SK-N-MC (cell line): Measurements from ENCODE around the gene TRABD2B.
A peak's percentile ranks its signal among the peaks of the same experiment; 100 is the strongest.

Experiments used
- DNase-seq: peaks from one replicate; pipeline ENCODE4 v3.0.0-alpha.2; 2011; ENCODE audit warnings: low read depth, low spot score
- H3K27ac ChIP-seq: fragments of 200-600 bp; sonication (generic); 2 replicates; pipeline ENCODE4 v1.5.1; 2016; ENCODE audit warnings: mixed run types
- H3K36me3 ChIP-seq: fragments of 200-600 bp; sonication (generic); 2 replicates; pipeline ENCODE4 v1.6.1; 2017; ENCODE audit warnings: antibody characterized with exemption, low read length, mixed read lengths; ENCODE audit not compliant: insufficient read depth
- H3K4me3 ChIP-seq: fragments of 200-600 bp; sonication (generic); 2 replicates; pipeline ENCODE4 v1.5.1; 2016
- H3K9ac ChIP-seq: fragments of 200-600 bp; sonication (generic); 2 replicates; pipeline ENCODE4 v1.8.0; 2017; ENCODE audit warnings: mixed run types, mixed read lengths; ENCODE audit not compliant: insufficient read length
- H3K9me3 ChIP-seq: fragments of 200-600 bp; sonication (generic); 2 replicates; pipeline ENCODE4 v1.6.1; 2017; ENCODE audit warnings: low read depth, mild to moderate bottlenecking, antibody characterized with exemption, low read length, moderate library complexity, mixed read lengths
- EZH2 ChIP-seq: fragments of 200-600 bp; sonication (generic); IDR thresholded peaks from one replicate; pipeline ENCODE4 v1.6.1; 2017; ENCODE audit warnings: antibody characterized with exemption
- FOXP2 ChIP-seq: optimal IDR thresholded peaks from 2 replicates; pipeline ENCODE3; 2011; ENCODE audit warnings: mild to moderate bottlenecking, moderate library complexity; ENCODE audit not compliant: insufficient read depth; ENCODE audit errors: extremely low read length, control extremely low read depth
- POLR2AphosphoS5 ChIP-seq: IDR thresholded peaks from 2 replicates; pipeline ENCODE4 v1.6.1; 2012; ENCODE audit warnings: mild to moderate bottlenecking, low read depth, low read length, borderline replicate concordance

The TRABD2B gene

DNA sequence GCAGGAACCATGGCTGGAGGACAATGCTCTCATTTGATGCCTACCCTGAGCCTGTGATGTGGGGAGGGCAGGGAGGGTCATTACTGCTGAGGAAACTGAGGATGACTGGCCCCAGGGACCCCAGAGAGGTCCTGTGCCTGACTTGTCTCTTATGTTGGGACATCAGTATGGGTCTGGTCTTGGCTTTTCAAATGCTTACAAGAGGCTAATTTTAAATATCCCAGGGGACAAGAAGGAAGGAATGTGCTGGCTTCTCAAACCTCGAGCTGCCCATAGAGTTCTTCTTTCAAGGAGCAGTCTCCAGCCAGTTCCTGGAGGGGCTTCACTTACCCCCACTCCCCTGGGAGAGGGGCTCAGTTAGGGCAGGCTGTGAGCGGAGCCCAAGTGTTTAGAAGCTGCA is 168.2 kb downstream of the TRABD2B start:
- DNase-seq = no peak

DNA sequence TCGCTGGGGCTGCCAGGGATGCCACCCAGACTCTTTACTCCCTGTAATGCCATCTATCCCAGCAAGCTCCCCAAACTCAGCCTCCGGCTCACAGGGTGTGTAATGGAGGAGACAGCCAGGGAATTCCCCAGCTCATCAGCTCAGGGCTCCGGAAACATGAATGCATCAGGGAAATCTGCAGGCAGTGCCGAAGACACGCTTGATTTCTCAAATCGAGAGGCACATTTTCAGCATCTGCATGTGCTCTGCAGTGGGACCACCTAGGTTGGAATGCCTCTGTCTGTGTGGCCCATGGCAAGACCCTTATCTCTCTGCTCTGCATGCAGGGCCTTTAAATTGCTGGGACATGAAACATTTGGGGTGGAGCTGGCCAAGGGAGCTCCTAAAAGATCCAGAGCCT is 170.1 kb downstream of the TRABD2B start:
- no peak for DNase-seq
- H3K9me3 ChIP-seq = no peaks in the 10 kb centered on the region
- no peaks in the 10 kb centered on the region for H3K36me3 ChIP-seq
- no peak overlapping the region for H3K9ac ChIP-seq
- no peak overlapping the region for H3K4me3 ChIP-seq
- TF ChIP-seq EZH2 = no peak
- TF ChIP-seq FOXP2 = no peak
- TF ChIP-seq POLR2AphosphoS5 = no peak
- H3K27ac ChIP-seq = no peak overlapping the region

More for the DNA sequence above, 168.2 kb downstream of the TRABD2B start:
- no peaks in the 10 kb centered on the region for H3K9me3 ChIP-seq
- no peak overlapping the region for H3K9ac ChIP-seq
- no peak overlapping the region for H3K4me3 ChIP-seq
- H3K27ac ChIP-seq = no peak overlapping the region
- no peaks in the 10 kb centered on the region for H3K36me3 ChIP-seq
- TF ChIP-seq EZH2 (no peak), POLR2AphosphoS5 (no peak), FOXP2 (no peak)

DNA sequence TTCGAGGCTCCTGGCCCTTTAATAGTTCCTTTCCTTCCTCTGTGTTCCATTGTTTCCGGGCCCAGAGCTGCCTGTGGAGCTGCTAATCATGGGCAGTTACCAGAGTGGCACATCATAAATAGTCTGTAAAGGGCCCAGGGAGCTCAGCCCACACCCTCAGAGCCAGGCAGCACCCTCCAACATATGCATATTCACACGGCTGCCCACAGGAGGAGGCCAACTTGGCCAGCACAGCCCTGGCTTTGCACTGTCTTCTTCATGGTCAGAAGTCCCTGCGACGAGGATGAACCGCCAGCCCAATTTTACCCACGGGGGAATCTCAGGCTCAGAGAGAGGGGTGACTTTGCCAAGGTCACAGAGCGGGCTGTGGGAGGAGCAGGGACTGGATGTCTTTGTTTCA is 172.5 kb downstream of the TRABD2B start:
- TF ChIP-seq POLR2AphosphoS5 (no peak), FOXP2 (no peak), EZH2 (no peak)
- no peak for DNase-seq
- no peaks in the 10 kb centered on the region for H3K36me3 ChIP-seq
- H3K4me3 ChIP-seq = no peak overlapping the region
- no peaks in the 10 kb centered on the region for H3K9me3 ChIP-seq
- H3K27ac ChIP-seq = no peak overlapping the region
- H3K9ac ChIP-seq = no peak overlapping the region

DNA sequence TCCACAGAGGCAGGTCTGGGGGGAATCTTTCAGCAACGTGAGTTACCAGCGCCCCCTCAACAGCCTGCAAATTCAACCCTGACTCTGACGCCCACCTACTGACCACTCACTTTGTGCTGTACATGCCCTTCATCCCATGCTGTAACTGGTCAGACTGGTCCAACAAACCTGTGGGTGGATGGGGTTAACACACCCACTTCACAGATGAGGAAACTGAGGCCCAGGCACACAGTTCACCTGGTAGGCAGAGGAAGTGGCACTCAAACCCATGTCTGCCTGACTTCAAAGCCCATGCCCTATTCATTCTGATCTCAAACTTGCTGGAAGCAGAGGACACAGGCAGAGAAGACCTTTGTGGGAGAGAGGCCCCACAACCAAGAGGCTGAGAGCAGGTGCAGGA is 172.9 kb downstream of the TRABD2B start:
- H3K9me3 ChIP-seq = no peaks in the 10 kb centered on the region
- H3K27ac ChIP-seq = no peak overlapping the region
- H3K4me3 ChIP-seq = no peak overlapping the region
- DNase-seq = no peak
- H3K36me3 ChIP-seq = no peaks in the 10 kb centered on the region
- H3K9ac ChIP-seq = no peak overlapping the region
- TF ChIP-seq POLR2AphosphoS5 (no peak), FOXP2 (no peak), EZH2 (no peak)

DNA sequence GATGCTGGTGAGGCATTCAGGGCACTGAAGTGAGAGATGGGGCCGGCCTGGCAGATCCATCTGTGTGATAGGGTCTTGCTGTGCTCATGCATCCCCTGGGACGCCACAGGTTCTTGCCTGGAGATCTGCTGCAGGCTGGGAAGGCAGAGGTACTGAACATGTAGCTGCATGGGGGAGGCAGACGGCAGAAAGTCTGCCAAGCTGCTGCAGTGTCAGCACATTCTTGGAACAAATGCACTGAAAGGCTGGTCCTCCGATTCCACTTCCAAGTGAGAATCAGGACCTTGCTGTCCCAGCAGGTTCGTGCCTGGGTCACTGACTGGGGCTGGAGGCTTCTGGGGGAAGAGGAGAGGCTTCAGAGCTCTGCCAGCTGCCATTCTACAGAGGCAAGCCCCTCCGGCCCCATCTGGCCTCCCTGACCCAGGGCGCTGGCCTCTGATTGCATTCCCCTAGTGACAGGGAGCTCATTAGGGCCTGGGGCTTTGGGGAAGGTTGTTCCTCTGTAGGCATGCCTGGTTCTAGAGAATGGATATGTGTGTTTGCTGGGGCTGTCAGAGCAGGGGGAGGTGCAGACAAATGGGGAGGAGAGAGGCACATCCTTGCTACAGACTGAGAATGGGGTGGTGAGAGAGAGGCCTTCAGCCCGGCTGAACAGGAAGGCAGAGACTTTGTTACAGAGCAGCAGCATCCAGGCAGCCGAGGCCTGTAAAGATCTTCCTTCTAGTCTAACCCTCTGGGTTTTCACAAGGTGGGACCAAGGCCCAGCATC is 174.0 kb downstream of the TRABD2B start:
- TF ChIP-seq POLR2AphosphoS5 = no peak
- TF ChIP-seq FOXP2 = peak; percentile 22
- TF ChIP-seq EZH2 = no peak
- no peaks in the 10 kb centered on the region for H3K36me3 ChIP-seq
- DNase-seq = no peak
- no peak overlapping the region for H3K9ac ChIP-seq
- no peak overlapping the region for H3K27ac ChIP-seq
- no peaks in the 10 kb centered on the region for H3K9me3 ChIP-seq
- no peak overlapping the region for H3K4me3 ChIP-seq

DNA sequence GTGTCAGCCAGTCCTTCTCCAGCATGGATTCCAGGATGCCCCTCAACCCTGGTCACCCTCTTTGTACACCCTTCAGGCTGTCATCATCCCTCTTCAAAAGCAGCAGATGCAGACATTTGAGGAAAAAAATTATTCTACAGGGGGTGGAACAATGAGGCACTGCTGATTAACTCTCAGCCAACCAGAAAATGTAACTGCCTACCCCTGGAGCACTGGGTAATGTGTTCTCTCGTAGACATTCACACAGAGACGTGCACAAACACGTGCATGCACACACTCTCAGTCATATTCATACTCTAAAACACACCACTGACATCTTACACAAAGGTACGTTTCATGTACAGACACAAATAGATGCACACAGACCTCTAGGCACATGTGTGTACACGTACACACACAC is 175.4 kb downstream of the TRABD2B start:
- TF ChIP-seq POLR2AphosphoS5 (no peak), EZH2 (no peak), FOXP2 (no peak)

DNA sequence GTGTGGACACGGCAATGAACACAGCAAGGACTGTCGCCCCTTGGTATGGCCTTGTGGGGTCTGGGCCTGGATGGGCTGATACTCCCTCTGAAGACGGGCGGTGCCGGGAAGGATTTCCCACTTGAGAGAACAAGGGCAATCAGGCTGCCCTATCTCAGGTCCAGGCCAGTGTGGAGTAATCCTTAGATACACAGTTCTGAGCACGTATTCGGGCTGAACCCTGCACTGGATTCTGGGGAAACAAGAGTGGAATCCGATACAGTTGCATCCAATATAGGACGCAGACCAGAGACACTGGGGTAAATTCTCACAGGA is 177.7 kb downstream of the TRABD2B start:
- DNase-seq = no peak
- Histone ChIP-seq H3K9ac (no peak overlapping the region), H3K27ac (no peak overlapping the region), H3K4me3 (no peak overlapping the region), H3K36me3 (no peaks in the 10 kb centered on the region), H3K9me3 (no peaks in the 10 kb centered on the region)
- no peak for TF ChIP-seq FOXP2
- no peak for TF ChIP-seq POLR2AphosphoS5
- TF ChIP-seq EZH2 = no peak

More for the DNA sequence above, 175.4 kb downstream of the TRABD2B start:
- Histone ChIP-seq H3K27ac (no peak overlapping the region), H3K9me3 (no peaks in the 10 kb centered on the region), H3K4me3 (no peak overlapping the region), H3K9ac (no peak overlapping the region), H3K36me3 (no peaks in the 10 kb centered on the region)
- DNase-seq = no peak

DNA sequence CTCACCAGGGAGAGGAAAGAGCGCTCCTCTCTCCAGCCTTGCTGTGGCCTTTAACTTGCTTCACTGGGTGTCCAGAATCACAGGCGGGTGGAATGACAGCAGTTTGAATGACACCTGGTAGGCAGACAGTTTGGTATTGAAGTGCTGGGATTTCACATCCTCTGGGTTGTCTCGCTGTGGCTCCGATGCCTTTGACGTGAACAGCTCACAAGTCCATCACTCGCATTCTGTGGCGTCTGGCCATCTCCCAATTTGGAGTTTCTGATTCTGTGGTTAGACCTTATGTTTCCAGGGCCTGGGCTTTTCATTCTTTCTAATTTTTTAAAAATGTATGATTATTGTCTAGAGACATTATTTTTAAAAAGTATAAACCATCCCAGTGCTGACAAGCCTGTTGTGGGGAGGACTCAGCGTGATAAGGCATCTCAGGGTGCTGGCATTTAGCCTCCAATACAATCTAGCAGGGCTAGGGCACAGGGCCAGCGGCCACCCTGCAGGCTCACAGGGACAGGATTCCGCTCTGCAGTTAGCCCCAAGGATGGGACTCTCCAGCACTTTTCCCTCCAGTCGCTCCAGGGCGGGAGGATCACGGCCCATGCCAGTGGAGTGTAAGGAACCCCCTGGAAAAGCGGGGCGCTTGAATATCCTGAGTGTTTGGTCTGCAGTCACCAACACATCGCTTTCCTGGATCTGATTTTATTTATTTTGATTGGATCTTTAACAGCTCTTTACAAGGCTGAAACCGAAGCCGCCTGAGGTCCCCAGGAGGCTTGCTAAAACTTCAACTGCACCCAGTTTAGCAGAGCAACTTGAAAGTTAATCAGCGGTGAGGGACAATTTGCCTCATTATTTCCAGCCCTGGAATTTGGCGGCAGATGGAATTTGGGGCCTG is 178.3 kb downstream of the TRABD2B start:
- no peak overlapping the region for H3K9ac ChIP-seq
- no peaks in the 10 kb centered on the region for H3K36me3 ChIP-seq
- TF ChIP-seq FOXP2 (no peak), EZH2 (no peak), POLR2AphosphoS5 (no peak)

More for the DNA sequence above, 178.3 kb downstream of the TRABD2B start:
- no peak overlapping the region for H3K4me3 ChIP-seq
- H3K9me3 ChIP-seq = no peaks in the 10 kb centered on the region
- H3K27ac ChIP-seq = no peak overlapping the region
- DNase-seq = no peak
